Measurements from ENCODE around the gene EDDM13.
"Not testable (repeated sequence)": the region's sequence is repeated elsewhere in the genome, so short reads cannot be mapped to it uniquely, and the experiment has no call there.

Gene EDDM13

GRCh38 chr19:56321989-56322440 lies 49.5 kb downstream of the EDDM13 start:
- DNase-seq (ENCODE audit: low spot score), result peak; percentile 46

GRCh38 chr19:56324436-56324835 lies 51.9 kb downstream of the EDDM13 start:
- no peak for DNase-seq (ENCODE audit: low spot score)

- DNase-seq (ENCODE audit: low spot score), result no peak
Measured at GRCh38 chr19:56332695-56333094, 60.1 kb downstream of the EDDM13 start.

GRCh38 chr19:56333506-56333905 lies 61.0 kb downstream of the EDDM13 start:
- peak; percentile 80 for DNase-seq (ENCODE audit: low spot score)

- not testable (repeated sequence) for DNase-seq (ENCODE audit: low spot score)
Measured at GRCh38 chr19:56335371-56335770, 62.8 kb downstream of the EDDM13 start.

- DNase-seq (ENCODE audit: low spot score), result not testable (repeated sequence)
Measured at GRCh38 chr19:56337077-56337476, 64.5 kb downstream of the EDDM13 start.

- DNase-seq (ENCODE audit: low spot score), result not testable (repeated sequence)
Measured at GRCh38 chr19:56339031-56339430, 66.5 kb downstream of the EDDM13 start.

- no peak for DNase-seq (ENCODE audit: low spot score)
Measured at GRCh38 chr19:56341948-56342347, 69.4 kb downstream of the EDDM13 start.

- DNase-seq (ENCODE audit: low spot score), result no peak
Measured at GRCh38 chr19:56347163-56347778, 74.7 kb downstream of the EDDM13 start.

GRCh38 chr19:56348289-56348877 lies 75.8 kb downstream of the EDDM13 start:
- DNase-seq (ENCODE audit: low spot score), result peak; percentile 68

- peak; percentile 76 for DNase-seq (ENCODE audit: low spot score)
Measured at GRCh38 chr19:56350416-56351045, 78.0 kb downstream of the EDDM13 start.

GRCh38 chr19:56351208-56351607 lies 78.7 kb downstream of the EDDM13 start:
- DNase-seq (ENCODE audit: low spot score), result no peak

GRCh38 chr19:56355517-56355916 lies 83.0 kb downstream of the EDDM13 start:
- no peak for DNase-seq (ENCODE audit: low spot score)

GRCh38 chr19:56356944-56357343 lies 84.4 kb downstream of the EDDM13 start:
- DNase-seq (ENCODE audit: low spot score), result no peak
